Stimulated activated memory B cell treated with anti-CD40 and anti-IgM and Interleukin-4, amounts not matched to agents 10 μg/mL and 1 μg/mL and 100 μg/mL, for 72 hours (primary cell): ENCODE results near the gene NCKAP5.

ENCODE experiments used
- ATAC-seq: fragments of 150-1000 bp; cut with Tn5 transposase; 2 replicates; pipeline ENCODE4 v1.10.0; 2021
- H3K27ac Mint-ChIP-seq: one replicate; pipeline ENCODE4 v1.8.0; 2022; ENCODE audit warnings: mild to moderate bottlenecking, mixed read lengths
- H3K27me3 Mint-ChIP-seq: one replicate; pipeline ENCODE4 v1.8.0; 2022; ENCODE audit warnings: mixed read lengths
- H3K36me3 Mint-ChIP-seq: one replicate; pipeline ENCODE4 v1.8.0; 2022; ENCODE audit warnings: mixed read lengths
- H3K4me1 Mint-ChIP-seq: one replicate; pipeline ENCODE4 v1.8.0; 2022; ENCODE audit warnings: mixed read lengths
- H3K4me3 Mint-ChIP-seq: one replicate; pipeline ENCODE4 v1.8.0; 2022; ENCODE audit warnings: mild to moderate bottlenecking, moderate library complexity, mixed read lengths
- H3K9me3 Mint-ChIP-seq: one replicate; pipeline ENCODE4 v1.8.0; 2022; ENCODE audit warnings: mixed read lengths

Gene NCKAP5

GRCh38 chr2:133568172-133568571 lies at the start of gene NCKAP5:
Gene NCKAP5 (minus strand): TSS chr2:133568463. CDS start chr2:133517526, 50,937 bp downstream.
- H3K4me1 Mint-ChIP-seq = no peaks in the 10 kb centered on the region
- H3K27me3 Mint-ChIP-seq = peaks cover 39% of the 10 kb centered on the region
- H3K36me3 Mint-ChIP-seq = no peaks in the 10 kb centered on the region
- no peak for ATAC-seq
- H3K27ac Mint-ChIP-seq = no peak within 1 kb of the TSS
- H3K9me3 Mint-ChIP-seq = no peaks in the 10 kb centered on the region
- no peak within 1 kb of the TSS for H3K4me3 Mint-ChIP-seq

- ATAC-seq = no peak
- H3K27ac Mint-ChIP-seq = no peak overlapping the region
- H3K36me3 Mint-ChIP-seq = no peaks in the 10 kb centered on the region
- H3K4me3 Mint-ChIP-seq = no peak overlapping the region
- H3K27me3 Mint-ChIP-seq = peaks cover 21% of the 10 kb centered on the region
- H3K4me1 Mint-ChIP-seq = no peaks in the 10 kb centered on the region
- H3K9me3 Mint-ChIP-seq = peaks cover 4% of the 10 kb centered on the region
Measured at GRCh38 chr2:133609664-133610063, 41.4 kb upstream of the NCKAP5 start.

GRCh38 chr2:133608291-133608690 lies 40.0 kb upstream of the NCKAP5 start:
- no peaks in the 10 kb centered on the region for H3K9me3 Mint-ChIP-seq
- H3K36me3 Mint-ChIP-seq = no peaks in the 10 kb centered on the region
- H3K4me1 Mint-ChIP-seq = no peaks in the 10 kb centered on the region
- no peak overlapping the region for H3K27ac Mint-ChIP-seq
- H3K4me3 Mint-ChIP-seq = no peak overlapping the region
- no peak for ATAC-seq
- peaks cover 13% of the 10 kb centered on the region for H3K27me3 Mint-ChIP-seq

GRCh38 chr2:133607679-133608078 lies 39.4 kb upstream of the NCKAP5 start:
- Mint-ChIP-seq H3K4me1 (no peaks in the 10 kb centered on the region), H3K36me3 (no peaks in the 10 kb centered on the region), H3K4me3 (no peak overlapping the region), H3K9me3 (no peaks in the 10 kb centered on the region), H3K27ac (no peak overlapping the region), H3K27me3 (peaks cover 13% of the 10 kb centered on the region)
- ATAC-seq = no peak

GRCh38 chr2:133606616-133607015 lies 38.4 kb upstream of the NCKAP5 start:
- no peaks in the 10 kb centered on the region for H3K36me3 Mint-ChIP-seq
- no peak for ATAC-seq
- no peak overlapping the region for H3K4me3 Mint-ChIP-seq
- H3K4me1 Mint-ChIP-seq = no peaks in the 10 kb centered on the region
- peaks cover 13% of the 10 kb centered on the region for H3K27me3 Mint-ChIP-seq
- H3K9me3 Mint-ChIP-seq = no peaks in the 10 kb centered on the region
- no peak overlapping the region for H3K27ac Mint-ChIP-seq

GRCh38 chr2:133605766-133606137 lies 37.5 kb upstream of the NCKAP5 start:
- H3K36me3 Mint-ChIP-seq = no peaks in the 10 kb centered on the region
- ATAC-seq = no peak
- H3K4me3 Mint-ChIP-seq = no peak overlapping the region
- H3K4me1 Mint-ChIP-seq = no peaks in the 10 kb centered on the region
- H3K9me3 Mint-ChIP-seq = no peaks in the 10 kb centered on the region
- H3K27me3 Mint-ChIP-seq = peaks cover 13% of the 10 kb centered on the region
- H3K27ac Mint-ChIP-seq = no peak overlapping the region

- no peaks in the 10 kb centered on the region for H3K36me3 Mint-ChIP-seq
- no peak for ATAC-seq
- H3K4me1 Mint-ChIP-seq = no peaks in the 10 kb centered on the region
- H3K4me3 Mint-ChIP-seq = no peak overlapping the region
- no peak overlapping the region for H3K27ac Mint-ChIP-seq
- H3K9me3 Mint-ChIP-seq = no peaks in the 10 kb centered on the region
- peaks cover 13% of the 10 kb centered on the region for H3K27me3 Mint-ChIP-seq
Measured at GRCh38 chr2:133605011-133605765, 36.9 kb upstream of the NCKAP5 start.

- no peak for ATAC-seq
- Mint-ChIP-seq H3K4me1 (no peaks in the 10 kb centered on the region), H3K27me3 (no peaks in the 10 kb centered on the region), H3K36me3 (no peaks in the 10 kb centered on the region), H3K4me3 (no peak overlapping the region), H3K27ac (no peak overlapping the region), H3K9me3 (no peaks in the 10 kb centered on the region)
Measured at GRCh38 chr2:133603109-133603508, 34.8 kb upstream of the NCKAP5 start.

GRCh38 chr2:133602538-133602937 lies 34.3 kb upstream of the NCKAP5 start:
- Mint-ChIP-seq H3K27ac (no peak overlapping the region), H3K9me3 (no peaks in the 10 kb centered on the region), H3K4me1 (no peaks in the 10 kb centered on the region), H3K4me3 (no peak overlapping the region), H3K36me3 (no peaks in the 10 kb centered on the region), H3K27me3 (no peaks in the 10 kb centered on the region)
- ATAC-seq = no peak

GRCh38 chr2:133600266-133600928 lies 32.1 kb upstream of the NCKAP5 start:
- no peaks in the 10 kb centered on the region for H3K4me1 Mint-ChIP-seq
- no peak for ATAC-seq

GRCh38 chr2:133599811-133600210 lies 31.5 kb upstream of the NCKAP5 start:
- Mint-ChIP-seq H3K9me3 (no peaks in the 10 kb centered on the region), H3K27ac (no peak overlapping the region), H3K4me1 (no peaks in the 10 kb centered on the region), H3K36me3 (no peaks in the 10 kb centered on the region), H3K4me3 (no peak overlapping the region), H3K27me3 (peaks cover 16% of the 10 kb centered on the region)
- no peak for ATAC-seq

More at GRCh38 chr2:133600266-133600928, 32.1 kb upstream of the NCKAP5 start:
- H3K27ac Mint-ChIP-seq = no peak overlapping the region
- H3K27me3 Mint-ChIP-seq = peaks cover 14% of the 10 kb centered on the region
- H3K4me3 Mint-ChIP-seq = no peak overlapping the region
- H3K36me3 Mint-ChIP-seq = no peaks in the 10 kb centered on the region
- H3K9me3 Mint-ChIP-seq = no peaks in the 10 kb centered on the region

- no peak overlapping the region for H3K27ac Mint-ChIP-seq
Measured at GRCh38 chr2:133599211-133599803, 31.0 kb upstream of the NCKAP5 start.

GRCh38 chr2:133598769-133599168 lies 30.5 kb upstream of the NCKAP5 start:
- Mint-ChIP-seq H3K4me3 (no peak overlapping the region), H3K4me1 (no peaks in the 10 kb centered on the region), H3K36me3 (no peaks in the 10 kb centered on the region), H3K27me3 (peaks cover 25% of the 10 kb centered on the region), H3K9me3 (no peaks in the 10 kb centered on the region), H3K27ac (no peak overlapping the region)
- no peak for ATAC-seq

More at GRCh38 chr2:133599211-133599803, 31.0 kb upstream of the NCKAP5 start:
- H3K36me3 Mint-ChIP-seq = no peaks in the 10 kb centered on the region
- H3K9me3 Mint-ChIP-seq = no peaks in the 10 kb centered on the region
- ATAC-seq = no peak
- H3K4me3 Mint-ChIP-seq = no peak overlapping the region
- H3K27me3 Mint-ChIP-seq = peaks cover 19% of the 10 kb centered on the region
- H3K4me1 Mint-ChIP-seq = no peaks in the 10 kb centered on the region

GRCh38 chr2:133596701-133597393 lies 28.6 kb upstream of the NCKAP5 start:
- Mint-ChIP-seq H3K36me3 (no peaks in the 10 kb centered on the region), H3K9me3 (no peaks in the 10 kb centered on the region), H3K27ac (no peak overlapping the region), H3K4me3 (no peak overlapping the region), H3K4me1 (no peaks in the 10 kb centered on the region), H3K27me3 (peaks cover 25% of the 10 kb centered on the region)
- no peak for ATAC-seq

GRCh38 chr2:133591164-133591563 lies 22.9 kb upstream of the NCKAP5 start:
- Mint-ChIP-seq H3K4me3 (no peak overlapping the region), H3K27me3 (peaks cover 18% of the 10 kb centered on the region), H3K4me1 (peaks cover 6% of the 10 kb centered on the region), H3K27ac (no peak overlapping the region), H3K36me3 (no peaks in the 10 kb centered on the region), H3K9me3 (no peaks in the 10 kb centered on the region)
- ATAC-seq = no peak
